K562 (cell line): Measurements from ENCODE around the gene ATXN2L. TPM values are rescaled to one million over a fixed set of nuclear protein-coding genes. Genes with fewer than 3 reads are reported as not detected.
A peak's percentile ranks its signal among the peaks of the same experiment; 100 is the strongest.

ENCODE experiments used
- ADNP ChIP-seq: fragments of 200-800 bp; sonication (Bioruptor generic); IDR thresholded peaks from 2 replicates; pipeline ENCODE4 v1.6.1; 2016; ENCODE audit warnings: missing genetic modification characterization, missing compliant biosample characterization
- ATF1 ChIP-seq, 2 experiments: fragments of 450-650 bp in 1 of 2; IDR thresholded peaks; 2 replicates each; pipeline ENCODE4 v1.6.1; 2016; ENCODE audit warnings: missing compliant biosample characterization in 1 of 2, missing genetic modification characterization in 1 of 2
- BRD4 ChIP-seq: fragments of 200-600 bp; sonication (generic); IDR thresholded peaks from 2 replicates; pipeline ENCODE4 v1.6.1; 2017; ENCODE audit warnings: inconsistent platforms
- E2F3 ChIP-seq: fragments of 250-450 bp; sonication (Bioruptor Pico); IDR thresholded peaks from 2 replicates; pipeline ENCODE4 v1.4.0; 2020; ENCODE audit warnings: mild to moderate bottlenecking
- GABPB1 ChIP-seq: sonication (generic); formaldehyde crosslinking; IDR thresholded peaks from 2 replicates; pipeline ENCODE4 v1.8.0; 2022; ENCODE audit warnings: mild to moderate bottlenecking, missing genetic modification reagents
- GTF2B ChIP-seq: IDR thresholded peaks from 2 replicates; pipeline ENCODE4 v1.6.1; 2011; ENCODE audit not compliant: insufficient read length; ENCODE audit errors: extremely low read depth
- LCOR ChIP-seq: sonication (generic); formaldehyde crosslinking; IDR thresholded peaks from 2 replicates; pipeline ENCODE4 v1.8.0; 2022; ENCODE audit warnings: mild to moderate bottlenecking, missing genetic modification reagents
- MTA3 ChIP-seq: fragments of 450-650 bp; formaldehyde crosslinking; IDR thresholded peaks from 2 replicates; pipeline ENCODE4 v1.6.1; 2017; ENCODE audit warnings: mild to moderate bottlenecking, borderline replicate concordance
- MTF1 ChIP-seq: fragments of 250-450 bp; sonication (Bioruptor Pico); IDR thresholded peaks from 2 replicates; pipeline ENCODE4 v1.9.0; 2021; ENCODE audit warnings: moderate library complexity, mild to moderate bottlenecking, inconsistent platforms, borderline replicate concordance
- PML ChIP-seq: IDR thresholded peaks from 2 replicates; pipeline ENCODE4 v1.6.1; 2012; ENCODE audit warnings: low read length, inconsistent platforms
- TAF15 ChIP-seq: fragments of 200-400 bp; formaldehyde crosslinking; IDR thresholded peaks from 2 replicates; pipeline ENCODE4 v1.6.1; 2017; ENCODE audit warnings: mild to moderate bottlenecking, low read depth, low read length, moderate library complexity
- TAF7 ChIP-seq: fragments of 450-650 bp; IDR thresholded peaks from 2 replicates; pipeline ENCODE4 v1.6.1; 2016; ENCODE audit warnings: missing genetic modification characterization, missing compliant biosample characterization
- TCF7 ChIP-seq: sonication (generic); IDR thresholded peaks from 2 replicates; pipeline ENCODE4 v1.6.1; 2016; ENCODE audit warnings: antibody characterized with exemption, borderline replicate concordance
- TGIF2 ChIP-seq: sonication (generic); formaldehyde crosslinking; IDR thresholded peaks from 2 replicates; pipeline ENCODE4 v1.8.1; 2022; ENCODE audit warnings: mild to moderate bottlenecking, missing genetic modification reagents, moderate library complexity
- TRIM28 ChIP-seq: fragments of 450-650 bp; IDR thresholded peaks from 2 replicates; pipeline ENCODE4 v1.6.1; 2017
- ZKSCAN1 ChIP-seq: fragments of 150-350 bp; IDR thresholded peaks from 2 replicates; pipeline ENCODE4 v1.6.1; 2016; ENCODE audit warnings: low read depth, low read length
- ZNF12 ChIP-seq: sonication (generic); formaldehyde crosslinking; IDR thresholded peaks from 2 replicates; pipeline ENCODE4 v1.4.0; 2020; ENCODE audit warnings: mild to moderate bottlenecking, missing genetic modification reagents
- polyA plus RNA-seq, 8 experiments: library from polyadenylated mRNA; depleted of rRNA in 4 of 8; stranded (reverse) in 5 of 8; unstranded in 3 of 8; fragments of >200 nt; fragmentation: Nextera tagmentation in 2 of 8; fragmentation: Illumina TruSeq in 1 of 8; extraction: Ambion mirVana in 2 of 8; extraction: Trizol in 1 of 8; gene quantifications; 2 replicates each; pipeline versions ENCODE4 v1.2.1 to v1.2.3, GENCODE V29; 2011 to 2014; ENCODE audit warnings: inconsistent platforms in 1 of 8, missing spikeins in 1 of 8
- total RNA-seq, 7 experiments: library from RNA; depleted of rRNA in 6 of 7; stranded (reverse); fragments of >200 nt in 6 of 7; fragmentation: Illumina TruSeq in 2 of 7; extraction: Trizol in 2 of 7; gene quantifications; 2 replicates each; pipeline versions ENCODE4 v1.2.1 to v1.2.3, GENCODE V29; 2011 to 2021; ENCODE audit warnings: low replicate concordance in 1 of 7
- TF ChIP-seq, protein P1 (sequence below): fragments of 250-450 bp; sonication (Bioruptor Pico); IDR thresholded peaks from 2 replicates; pipeline ENCODE4 v1.4.0; 2020
- TF ChIP-seq, protein P2 (sequence below), 2 experiments: fragments of 150-350 bp in 1 of 2; IDR thresholded peaks; 2 replicates each; pipeline ENCODE4 v1.6.1; 2012 to 2016; ENCODE audit warnings: low read depth in 2 of 2, low read length in 2 of 2, mild to moderate bottlenecking in 1 of 2, moderate library complexity in 1 of 2

ATXN2L gene
- total and polyA plus RNA-seq, 9 of the 15 experiments (the other 6 are each of a cell fraction or from before 2014, with no cell fraction given) = 3.8 to 280 (median 37.2) TPM

DNA sequence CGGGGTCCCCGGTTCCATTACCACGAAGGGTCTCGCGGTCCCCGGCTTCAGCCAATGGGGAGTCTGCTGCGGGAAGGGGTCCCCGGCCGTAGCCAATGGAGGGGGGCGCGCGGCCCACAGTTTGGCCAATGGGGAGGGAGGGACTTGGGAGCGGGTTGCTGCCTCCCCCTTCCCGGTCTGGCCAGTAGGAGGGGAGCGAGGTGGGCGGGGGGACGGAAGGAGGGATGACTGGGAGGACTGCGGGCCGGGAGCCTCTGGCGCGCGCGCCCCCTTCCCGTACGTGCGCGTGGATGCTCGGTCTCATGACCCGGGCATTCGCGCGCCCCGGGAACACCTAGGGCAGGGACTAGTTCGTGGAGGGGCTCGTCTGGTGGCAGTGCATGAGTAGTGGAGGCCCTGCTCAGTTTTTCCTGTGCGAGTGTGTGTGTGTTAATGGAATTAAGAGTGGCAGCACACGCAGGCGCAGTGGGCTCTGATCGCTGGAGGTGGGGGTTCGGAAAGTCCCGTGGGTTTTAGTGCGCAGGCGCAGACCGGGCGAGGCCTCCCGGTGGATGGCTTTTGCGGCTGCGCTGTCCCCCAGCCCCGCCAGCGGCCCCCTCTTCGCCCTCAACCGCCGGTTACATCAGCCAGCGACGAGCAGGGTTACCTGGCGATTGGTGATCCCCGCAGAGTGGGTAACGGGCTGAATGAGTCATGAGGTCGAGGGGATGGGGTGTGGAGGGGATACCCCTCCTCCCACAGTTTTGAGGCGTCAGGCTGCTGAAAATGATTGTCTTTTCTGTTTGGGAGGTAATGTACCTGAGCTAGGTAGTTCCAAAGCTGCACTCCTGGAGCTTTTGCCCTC, 1.3 kb downstream of the ATXN2L start (continued):
- TF ChIP-seq, protein P1, sequence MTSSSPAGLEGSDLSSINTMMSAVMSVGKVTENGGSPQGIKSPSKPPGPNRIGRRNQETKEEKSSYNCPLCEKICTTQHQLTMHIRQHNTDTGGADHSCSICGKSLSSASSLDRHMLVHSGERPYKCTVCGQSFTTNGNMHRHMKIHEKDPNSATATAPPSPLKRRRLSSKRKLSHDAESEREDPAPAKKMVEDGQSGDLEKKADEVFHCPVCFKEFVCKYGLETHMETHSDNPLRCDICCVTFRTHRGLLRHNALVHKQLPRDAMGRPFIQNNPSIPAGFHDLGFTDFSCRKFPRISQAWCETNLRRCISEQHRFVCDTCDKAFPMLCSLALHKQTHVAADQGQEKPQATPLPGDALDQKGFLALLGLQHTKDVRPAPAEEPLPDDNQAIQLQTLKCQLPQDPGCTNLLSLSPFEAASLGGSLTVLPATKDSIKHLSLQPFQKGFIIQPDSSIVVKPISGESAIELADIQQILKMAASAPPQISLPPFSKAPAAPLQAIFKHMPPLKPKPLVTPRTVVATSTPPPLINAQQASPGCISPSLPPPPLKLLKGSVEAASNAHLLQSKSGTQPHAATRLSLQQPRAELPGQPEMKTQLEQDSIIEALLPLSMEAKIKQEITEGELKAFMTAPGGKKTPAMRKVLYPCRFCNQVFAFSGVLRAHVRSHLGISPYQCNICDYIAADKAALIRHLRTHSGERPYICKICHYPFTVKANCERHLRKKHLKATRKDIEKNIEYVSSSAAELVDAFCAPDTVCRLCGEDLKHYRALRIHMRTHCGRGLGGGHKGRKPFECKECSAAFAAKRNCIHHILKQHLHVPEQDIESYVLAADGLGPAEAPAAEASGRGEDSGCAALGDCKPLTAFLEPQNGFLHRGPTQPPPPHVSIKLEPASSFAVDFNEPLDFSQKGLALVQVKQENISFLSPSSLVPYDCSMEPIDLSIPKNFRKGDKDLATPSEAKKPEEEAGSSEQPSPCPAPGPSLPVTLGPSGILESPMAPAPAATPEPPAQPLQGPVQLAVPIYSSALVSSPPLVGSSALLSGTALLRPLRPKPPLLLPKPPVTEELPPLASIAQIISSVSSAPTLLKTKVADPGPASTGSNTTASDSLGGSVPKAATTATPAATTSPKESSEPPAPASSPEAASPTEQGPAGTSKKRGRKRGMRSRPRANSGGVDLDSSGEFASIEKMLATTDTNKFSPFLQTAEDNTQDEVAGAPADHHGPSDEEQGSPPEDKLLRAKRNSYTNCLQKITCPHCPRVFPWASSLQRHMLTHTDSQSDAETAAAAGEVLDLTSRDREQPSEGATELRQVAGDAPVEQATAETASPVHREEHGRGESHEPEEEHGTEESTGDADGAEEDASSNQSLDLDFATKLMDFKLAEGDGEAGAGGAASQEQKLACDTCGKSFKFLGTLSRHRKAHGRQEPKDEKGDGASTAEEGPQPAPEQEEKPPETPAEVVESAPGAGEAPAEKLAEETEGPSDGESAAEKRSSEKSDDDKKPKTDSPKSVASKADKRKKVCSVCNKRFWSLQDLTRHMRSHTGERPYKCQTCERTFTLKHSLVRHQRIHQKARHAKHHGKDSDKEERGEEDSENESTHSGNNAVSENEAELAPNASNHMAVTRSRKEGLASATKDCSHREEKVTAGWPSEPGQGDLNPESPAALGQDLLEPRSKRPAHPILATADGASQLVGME (CRISPR knock-in tag) = no peak
- TF ChIP-seq PML (peak; percentile 76), MTF1 (CRISPR knock-in tag) (no peak), LCOR (CRISPR knock-in tag) (no peak), TAF15 (no peak), ADNP (tag) (no peak), BRD4 (no peak; the same call in 1 of the 2 replicates), TCF7 (no peak), TAF7 (tag) (peak; percentile 14; the same call in 1 of the 2 replicates), TGIF2 (CRISPR knock-in tag) (no peak), TRIM28 (no peak), ZKSCAN1 (no peak; the same call in 1 of the 2 replicates), GTF2B (no peak), E2F3 (CRISPR knock-in tag) (no peak), GABPB1 (CRISPR knock-in tag) (peak; percentile 87), MTA3 (peak; percentile 61; the same call in 1 of the 2 replicates), ATF1 (CRISPR knock-in tag; IDR thresholded peaks at IDR 0.05) (no peak), ATF1 (tag; IDR thresholded peaks at IDR 0.05) (peak; percentile 59), ZNF12 (CRISPR knock-in tag) (no peak)
- TF ChIP-seq, protein P2, sequence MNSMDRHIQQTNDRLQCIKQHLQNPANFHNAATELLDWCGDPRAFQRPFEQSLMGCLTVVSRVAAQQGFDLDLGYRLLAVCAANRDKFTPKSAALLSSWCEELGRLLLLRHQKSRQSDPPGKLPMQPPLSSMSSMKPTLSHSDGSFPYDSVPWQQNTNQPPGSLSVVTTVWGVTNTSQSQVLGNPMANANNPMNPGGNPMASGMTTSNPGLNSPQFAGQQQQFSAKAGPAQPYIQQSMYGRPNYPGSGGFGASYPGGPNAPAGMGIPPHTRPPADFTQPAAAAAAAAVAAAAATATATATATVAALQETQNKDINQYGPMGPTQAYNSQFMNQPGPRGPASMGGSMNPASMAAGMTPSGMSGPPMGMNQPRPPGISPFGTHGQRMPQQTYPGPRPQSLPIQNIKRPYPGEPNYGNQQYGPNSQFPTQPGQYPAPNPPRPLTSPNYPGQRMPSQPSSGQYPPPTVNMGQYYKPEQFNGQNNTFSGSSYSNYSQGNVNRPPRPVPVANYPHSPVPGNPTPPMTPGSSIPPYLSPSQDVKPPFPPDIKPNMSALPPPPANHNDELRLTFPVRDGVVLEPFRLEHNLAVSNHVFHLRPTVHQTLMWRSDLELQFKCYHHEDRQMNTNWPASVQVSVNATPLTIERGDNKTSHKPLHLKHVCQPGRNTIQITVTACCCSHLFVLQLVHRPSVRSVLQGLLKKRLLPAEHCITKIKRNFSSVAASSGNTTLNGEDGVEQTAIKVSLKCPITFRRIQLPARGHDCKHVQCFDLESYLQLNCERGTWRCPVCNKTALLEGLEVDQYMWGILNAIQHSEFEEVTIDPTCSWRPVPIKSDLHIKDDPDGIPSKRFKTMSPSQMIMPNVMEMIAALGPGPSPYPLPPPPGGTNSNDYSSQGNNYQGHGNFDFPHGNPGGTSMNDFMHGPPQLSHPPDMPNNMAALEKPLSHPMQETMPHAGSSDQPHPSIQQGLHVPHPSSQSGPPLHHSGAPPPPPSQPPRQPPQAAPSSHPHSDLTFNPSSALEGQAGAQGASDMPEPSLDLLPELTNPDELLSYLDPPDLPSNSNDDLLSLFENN (IDR thresholded peaks at IDR 0.05; ENCODE audit: low read depth in 2 of 2, low read length in 2 of 2) = no peak; a peak in 1 of 4 replicates
